ENCODE data around the gene MSL1.

The MSL1 gene

GRCh38 chr17:40113907-40114245 is 7.9 kb upstream of the MSL1 start:
- no peak for DNase-seq
- Histone ChIP-seq H3K36me3 (ENCODE audit: control insufficient read depth, insufficient read depth, low read length) (no peaks in the 10 kb centered on the region), H3K27ac (ENCODE audit: insufficient read depth, low read length, poor library complexity, severe bottlenecking) (peak overlapping the region; percentile 63), H3K9me3 (ENCODE audit: control insufficient read depth, low read length) (no peaks in the 10 kb centered on the region), H3K4me1 (ENCODE audit: control insufficient read depth, insufficient read depth, low read length, poor library complexity, severe bottlenecking) (peaks cover 45% of the 10 kb centered on the region), H3K4me3 (ENCODE audit: insufficient read depth, low read depth, low read length, poor library complexity, severe bottlenecking) (no peak overlapping the region), H3K27me3 (replicated peaks; ENCODE audit: control insufficient read depth, insufficient read depth, low read length, poor library complexity, severe bottlenecking) (no peaks in the 10 kb centered on the region)

- H3K27ac ChIP-seq (ENCODE audit: insufficient read depth, low read length, poor library complexity, severe bottlenecking) = no peak overlapping the region
- H3K4me1 ChIP-seq (ENCODE audit: control insufficient read depth, insufficient read depth, low read length, poor library complexity, severe bottlenecking) = peaks cover 33% of the 10 kb centered on the region
- H3K9me3 ChIP-seq (ENCODE audit: control insufficient read depth, low read length) = no peaks in the 10 kb centered on the region
- no peak overlapping the region for H3K4me3 ChIP-seq (ENCODE audit: insufficient read depth, low read depth, low read length, poor library complexity, severe bottlenecking)
- DNase-seq = no peak
- no peaks in the 10 kb centered on the region for H3K27me3 ChIP-seq (replicated peaks; ENCODE audit: control insufficient read depth, insufficient read depth, low read length, poor library complexity, severe bottlenecking)
- no peaks in the 10 kb centered on the region for H3K36me3 ChIP-seq (ENCODE audit: control insufficient read depth, insufficient read depth, low read length)
These were observed 6.7 kb upstream of the MSL1 start for GRCh38 chr17:40115101-40115436.

- H3K9me3 ChIP-seq (ENCODE audit: control insufficient read depth, low read length) = no peaks in the 10 kb centered on the region
- peaks cover 11% of the 10 kb centered on the region for H3K4me1 ChIP-seq (ENCODE audit: control insufficient read depth, insufficient read depth, low read length, poor library complexity, severe bottlenecking)
- H3K36me3 ChIP-seq (ENCODE audit: control insufficient read depth, insufficient read depth, low read length) = peaks cover 8% of the 10 kb centered on the region
- H3K27me3 ChIP-seq (replicated peaks; ENCODE audit: control insufficient read depth, insufficient read depth, low read length, poor library complexity, severe bottlenecking) = no peaks in the 10 kb centered on the region
- peak overlapping the region; percentile 92 for H3K4me3 ChIP-seq (ENCODE audit: insufficient read depth, low read depth, low read length, poor library complexity, severe bottlenecking)
- DNase-seq = peak in 1 of 3 donors; percentile 43
- H3K27ac ChIP-seq (ENCODE audit: insufficient read depth, low read length, poor library complexity, severe bottlenecking) = peak overlapping the region; percentile 80
These were observed 596 bp downstream of the MSL1 start for GRCh38 chr17:40122136-40122998.

GRCh38 chr17:40122999-40123810 is 1.4 kb downstream of the MSL1 start:
- no peaks in the 10 kb centered on the region for H3K9me3 ChIP-seq (ENCODE audit: control insufficient read depth, low read length)
- peaks cover 11% of the 10 kb centered on the region for H3K4me1 ChIP-seq (ENCODE audit: control insufficient read depth, insufficient read depth, low read length, poor library complexity, severe bottlenecking)
- DNase-seq = peak in 2 of 3 donors; percentile 27 to 43
- H3K27ac ChIP-seq (ENCODE audit: insufficient read depth, low read length, poor library complexity, severe bottlenecking) = peak overlapping the region; percentile 80
- H3K27me3 ChIP-seq (replicated peaks; ENCODE audit: control insufficient read depth, insufficient read depth, low read length, poor library complexity, severe bottlenecking) = no peaks in the 10 kb centered on the region
- H3K4me3 ChIP-seq (ENCODE audit: insufficient read depth, low read depth, low read length, poor library complexity, severe bottlenecking) = peak overlapping the region; percentile 88
- H3K36me3 ChIP-seq (ENCODE audit: control insufficient read depth, insufficient read depth, low read length) = peaks cover 15% of the 10 kb centered on the region

GRCh38 chr17:40123811-40124114 is 2.0 kb downstream of the MSL1 start:
- Histone ChIP-seq H3K27me3 (replicated peaks; ENCODE audit: control insufficient read depth, insufficient read depth, low read length, poor library complexity, severe bottlenecking) (no peaks in the 10 kb centered on the region), H3K4me1 (ENCODE audit: control insufficient read depth, insufficient read depth, low read length, poor library complexity, severe bottlenecking) (peaks cover 11% of the 10 kb centered on the region), H3K27ac (ENCODE audit: insufficient read depth, low read length, poor library complexity, severe bottlenecking) (peak overlapping the region; percentile 80), H3K4me3 (ENCODE audit: insufficient read depth, low read depth, low read length, poor library complexity, severe bottlenecking) (peak overlapping the region; percentile 88), H3K36me3 (ENCODE audit: control insufficient read depth, insufficient read depth, low read length) (peaks cover 15% of the 10 kb centered on the region), H3K9me3 (ENCODE audit: control insufficient read depth, low read length) (no peaks in the 10 kb centered on the region)
- DNase-seq = no peak

- peak overlapping the region; percentile 88 for H3K4me3 ChIP-seq (ENCODE audit: insufficient read depth, low read depth, low read length, poor library complexity, severe bottlenecking)
- H3K4me1 ChIP-seq (ENCODE audit: control insufficient read depth, insufficient read depth, low read length, poor library complexity, severe bottlenecking) = peaks cover 11% of the 10 kb centered on the region
- no peaks in the 10 kb centered on the region for H3K27me3 ChIP-seq (replicated peaks; ENCODE audit: control insufficient read depth, insufficient read depth, low read length, poor library complexity, severe bottlenecking)
- DNase-seq = no peak
- no peaks in the 10 kb centered on the region for H3K9me3 ChIP-seq (ENCODE audit: control insufficient read depth, low read length)
- peak overlapping the region; percentile 80 for H3K27ac ChIP-seq (ENCODE audit: insufficient read depth, low read length, poor library complexity, severe bottlenecking)
- peaks cover 21% of the 10 kb centered on the region for H3K36me3 ChIP-seq (ENCODE audit: control insufficient read depth, insufficient read depth, low read length)
These were observed 2.7 kb downstream of the MSL1 start for GRCh38 chr17:40124279-40125141.

GRCh38 chr17:40129498-40129897 is 7.7 kb downstream of the MSL1 start:
- peaks cover 64% of the 10 kb centered on the region for H3K36me3 ChIP-seq (ENCODE audit: control insufficient read depth, insufficient read depth, low read length)

GRCh38 chr17:40130352-40131042 is 8.7 kb downstream of the MSL1 start:
- Histone ChIP-seq H3K4me1 (ENCODE audit: control insufficient read depth, insufficient read depth, low read length, poor library complexity, severe bottlenecking) (no peaks in the 10 kb centered on the region), H3K27me3 (replicated peaks; ENCODE audit: control insufficient read depth, insufficient read depth, low read length, poor library complexity, severe bottlenecking) (no peaks in the 10 kb centered on the region), H3K36me3 (ENCODE audit: control insufficient read depth, insufficient read depth, low read length) (peaks cover 73% of the 10 kb centered on the region), H3K9me3 (ENCODE audit: control insufficient read depth, low read length) (no peaks in the 10 kb centered on the region), H3K4me3 (ENCODE audit: insufficient read depth, low read depth, low read length, poor library complexity, severe bottlenecking) (no peak overlapping the region), H3K27ac (ENCODE audit: insufficient read depth, low read length, poor library complexity, severe bottlenecking) (no peak overlapping the region)
- no peak for DNase-seq

More at GRCh38 chr17:40129498-40129897, 7.7 kb downstream of the MSL1 start:
- no peak for DNase-seq
- H3K9me3 ChIP-seq (ENCODE audit: control insufficient read depth, low read length) = no peaks in the 10 kb centered on the region
- no peak overlapping the region for H3K4me3 ChIP-seq (ENCODE audit: insufficient read depth, low read depth, low read length, poor library complexity, severe bottlenecking)
- H3K4me1 ChIP-seq (ENCODE audit: control insufficient read depth, insufficient read depth, low read length, poor library complexity, severe bottlenecking) = no peaks in the 10 kb centered on the region
- H3K27me3 ChIP-seq (replicated peaks; ENCODE audit: control insufficient read depth, insufficient read depth, low read length, poor library complexity, severe bottlenecking) = no peaks in the 10 kb centered on the region
- H3K27ac ChIP-seq (ENCODE audit: insufficient read depth, low read length, poor library complexity, severe bottlenecking) = no peak overlapping the region

GRCh38 chr17:40134184-40134583 is 12.4 kb downstream of the MSL1 start:
- Histone ChIP-seq H3K27ac (ENCODE audit: insufficient read depth, low read length, poor library complexity, severe bottlenecking) (no peak overlapping the region), H3K4me3 (ENCODE audit: insufficient read depth, low read depth, low read length, poor library complexity, severe bottlenecking) (no peak overlapping the region), H3K4me1 (ENCODE audit: control insufficient read depth, insufficient read depth, low read length, poor library complexity, severe bottlenecking) (peaks cover 5% of the 10 kb centered on the region), H3K9me3 (ENCODE audit: control insufficient read depth, low read length) (no peaks in the 10 kb centered on the region), H3K27me3 (replicated peaks; ENCODE audit: control insufficient read depth, insufficient read depth, low read length, poor library complexity, severe bottlenecking) (no peaks in the 10 kb centered on the region), H3K36me3 (ENCODE audit: control insufficient read depth, insufficient read depth, low read length) (peaks cover 68% of the 10 kb centered on the region)
- no peak for DNase-seq
